ENCODE results near the gene BDKRB1.
"Not testable (repeated sequence)": the region's sequence is repeated elsewhere in the genome, so short reads cannot be mapped to it uniquely, and the experiment has no call there.

The BDKRB1 gene

GRCh38 chr14:96231526-96232130 is 24.4 kb upstream of the BDKRB1 start:
- DNase-seq (ENCODE audit: insufficient read length, low spot score) (no peak), FAIRE-seq (no peak)
- no peak for TF ChIP-seq POU2F2 (IDR thresholded peaks at IDR 0.05; ENCODE audit: low read depth, low read length)
- no peak for TF ChIP-seq SPI1 (IDR thresholded peaks at IDR 0.05; ENCODE audit: low read depth, low read length)

- no peak for FAIRE-seq
- no peak for DNase-seq (ENCODE audit: insufficient read length, low spot score)
- TF ChIP-seq PAX5 (IDR thresholded peaks at IDR 0.05; ENCODE audit: insufficient read depth, low read length, severe bottlenecking) (no peak), POLR2A (IDR thresholded peaks at IDR 0.05; ENCODE audit: low read depth, low read length) (no peak), POU2F2 (IDR thresholded peaks at IDR 0.05; ENCODE audit: low read depth, low read length) (no peak), TAF1 (IDR thresholded peaks at IDR 0.05; ENCODE audit: low read depth, low read length) (no peak), SPI1 (IDR thresholded peaks at IDR 0.05; ENCODE audit: low read depth, low read length) (no peak), POLR2AphosphoS5 (IDR thresholded peaks at IDR 0.05; ENCODE audit: low read depth, low read length) (no peak)
These were observed 23.5 kb upstream of the BDKRB1 start for GRCh38 chr14:96232506-96232905.

GRCh38 chr14:96233661-96234060 is 22.3 kb upstream of the BDKRB1 start:
- TF ChIP-seq TAF1 (IDR thresholded peaks at IDR 0.05; ENCODE audit: low read depth, low read length) (no peak), SPI1 (IDR thresholded peaks at IDR 0.05; ENCODE audit: low read depth, low read length) (no peak), POLR2AphosphoS5 (IDR thresholded peaks at IDR 0.05; ENCODE audit: low read depth, low read length) (no peak), POU2F2 (IDR thresholded peaks at IDR 0.05; ENCODE audit: low read depth, low read length) (no peak), PAX5 (IDR thresholded peaks at IDR 0.05; ENCODE audit: insufficient read depth, low read length, severe bottlenecking) (no peak), POLR2A (IDR thresholded peaks at IDR 0.05; ENCODE audit: low read depth, low read length) (no peak)
- FAIRE-seq (no peak), DNase-seq (ENCODE audit: insufficient read length, low spot score) (no peak)

GRCh38 chr14:96235426-96235825 is 20.6 kb upstream of the BDKRB1 start:
- DNase-seq (ENCODE audit: insufficient read length, low spot score) (no peak), FAIRE-seq (no peak)
- no peak for TF ChIP-seq POLR2AphosphoS5 (IDR thresholded peaks at IDR 0.05; ENCODE audit: low read depth, low read length)
- TF ChIP-seq TAF1 (IDR thresholded peaks at IDR 0.05; ENCODE audit: low read depth, low read length) = no peak
- no peak for TF ChIP-seq PAX5 (IDR thresholded peaks at IDR 0.05; ENCODE audit: insufficient read depth, low read length, severe bottlenecking)
- no peak for TF ChIP-seq POU2F2 (IDR thresholded peaks at IDR 0.05; ENCODE audit: low read depth, low read length)
- no peak for TF ChIP-seq POLR2A (IDR thresholded peaks at IDR 0.05; ENCODE audit: low read depth, low read length)
- no peak for TF ChIP-seq SPI1 (IDR thresholded peaks at IDR 0.05; ENCODE audit: low read depth, low read length)

GRCh38 chr14:96237641-96238040 is 18.4 kb upstream of the BDKRB1 start:
- no peak for TF ChIP-seq POU2F2 (IDR thresholded peaks at IDR 0.05; ENCODE audit: low read depth, low read length)
- no peak for TF ChIP-seq POLR2AphosphoS5 (IDR thresholded peaks at IDR 0.05; ENCODE audit: low read depth, low read length)
- no peak for TF ChIP-seq SPI1 (IDR thresholded peaks at IDR 0.05; ENCODE audit: low read depth, low read length)
- no peak for TF ChIP-seq PAX5 (IDR thresholded peaks at IDR 0.05; ENCODE audit: insufficient read depth, low read length, severe bottlenecking)
- TF ChIP-seq TAF1 (IDR thresholded peaks at IDR 0.05; ENCODE audit: low read depth, low read length) = no peak
- no peak for TF ChIP-seq POLR2A (IDR thresholded peaks at IDR 0.05; ENCODE audit: low read depth, low read length)
- DNase-seq (ENCODE audit: insufficient read length, low spot score) = no peak
- FAIRE-seq = no peak

- DNase-seq (ENCODE audit: insufficient read length, low spot score) (no peak), FAIRE-seq (no peak)
- TF ChIP-seq POLR2AphosphoS5 (IDR thresholded peaks at IDR 0.05; ENCODE audit: low read depth, low read length) = no peak
- no peak for TF ChIP-seq PAX5 (IDR thresholded peaks at IDR 0.05; ENCODE audit: insufficient read depth, low read length, severe bottlenecking)
- no peak for TF ChIP-seq POU2F2 (IDR thresholded peaks at IDR 0.05; ENCODE audit: low read depth, low read length)
- no peak for TF ChIP-seq POLR2A (IDR thresholded peaks at IDR 0.05; ENCODE audit: low read depth, low read length)
- no peak for TF ChIP-seq SPI1 (IDR thresholded peaks at IDR 0.05; ENCODE audit: low read depth, low read length)
- TF ChIP-seq TAF1 (IDR thresholded peaks at IDR 0.05; ENCODE audit: low read depth, low read length) = no peak
These were observed 17.2 kb upstream of the BDKRB1 start for GRCh38 chr14:96238676-96239265.

- TF ChIP-seq PAX5 (IDR thresholded peaks at IDR 0.05; ENCODE audit: insufficient read depth, low read length, severe bottlenecking) = no peak
- DNase-seq (ENCODE audit: insufficient read length, low spot score) = no peak
- no peak for FAIRE-seq
These were observed 16.3 kb upstream of the BDKRB1 start for GRCh38 chr14:96239711-96240141.

GRCh38 chr14:96240641-96241040 is 15.4 kb upstream of the BDKRB1 start:
- no peak for FAIRE-seq
- TF ChIP-seq TAF1 (IDR thresholded peaks at IDR 0.05; ENCODE audit: low read depth, low read length) (no peak), SPI1 (IDR thresholded peaks at IDR 0.05; ENCODE audit: low read depth, low read length) (no peak), PAX5 (IDR thresholded peaks at IDR 0.05; ENCODE audit: insufficient read depth, low read length, severe bottlenecking) (no peak), POLR2AphosphoS5 (IDR thresholded peaks at IDR 0.05; ENCODE audit: low read depth, low read length) (no peak), POU2F2 (IDR thresholded peaks at IDR 0.05; ENCODE audit: low read depth, low read length) (no peak), POLR2A (IDR thresholded peaks at IDR 0.05; ENCODE audit: low read depth, low read length) (no peak)
- no peak for DNase-seq (ENCODE audit: insufficient read length, low spot score)

- TF ChIP-seq POU2F2 (IDR thresholded peaks at IDR 0.05; ENCODE audit: low read depth, low read length) = no peak
- TF ChIP-seq PAX5 (IDR thresholded peaks at IDR 0.05; ENCODE audit: insufficient read depth, low read length, severe bottlenecking) = no peak
- no peak for TF ChIP-seq TAF1 (IDR thresholded peaks at IDR 0.05; ENCODE audit: low read depth, low read length)
- no peak for TF ChIP-seq POLR2A (IDR thresholded peaks at IDR 0.05; ENCODE audit: low read depth, low read length)
- TF ChIP-seq SPI1 (IDR thresholded peaks at IDR 0.05; ENCODE audit: low read depth, low read length) = no peak
- TF ChIP-seq POLR2AphosphoS5 (IDR thresholded peaks at IDR 0.05; ENCODE audit: low read depth, low read length) = no peak
- DNase-seq (ENCODE audit: insufficient read length, low spot score) (no peak), FAIRE-seq (no peak)
These were observed 13.9 kb upstream of the BDKRB1 start for GRCh38 chr14:96242126-96242525.

GRCh38 chr14:96243785-96244184 is 12.2 kb upstream of the BDKRB1 start:
- no peak for FAIRE-seq

GRCh38 chr14:96245074-96245473 is 10.9 kb upstream of the BDKRB1 start:
- FAIRE-seq = not testable (repeated sequence)

More at GRCh38 chr14:96243785-96244184, 12.2 kb upstream of the BDKRB1 start:
- DNase-seq (ENCODE audit: insufficient read length, low spot score) = no peak
- TF ChIP-seq POLR2AphosphoS5 (IDR thresholded peaks at IDR 0.05; ENCODE audit: low read depth, low read length) (no peak), PAX5 (IDR thresholded peaks at IDR 0.05; ENCODE audit: insufficient read depth, low read length, severe bottlenecking) (no peak), POU2F2 (IDR thresholded peaks at IDR 0.05; ENCODE audit: low read depth, low read length) (no peak), POLR2A (IDR thresholded peaks at IDR 0.05; ENCODE audit: low read depth, low read length) (no peak)

More at GRCh38 chr14:96245074-96245473, 10.9 kb upstream of the BDKRB1 start:
- not testable (repeated sequence) for DNase-seq (ENCODE audit: insufficient read length, low spot score)

Data from GM12891 (cell line).